ENCODE data around the gene TSPAN9.

TSPAN9 gene

GRCh38 chr12:3205742-3206519 is 128.8 kb downstream of the TSPAN9 start:
- no peak for DNase-seq (ENCODE audit: low spot score)
- no peak for TF ChIP-seq CTCF (IDR thresholded peaks at IDR 0.05; ENCODE audit: extremely low read depth, missing control alignments)

- no peak for DNase-seq (ENCODE audit: low spot score)
- no peak for TF ChIP-seq CTCF (IDR thresholded peaks at IDR 0.05; ENCODE audit: extremely low read depth, missing control alignments)
Observed at GRCh38 chr12:3206536-3207072, 129.4 kb downstream of the TSPAN9 start.

GRCh38 chr12:3207175-3207574 is 130.0 kb downstream of the TSPAN9 start:
- no peak for DNase-seq (ENCODE audit: low spot score)
- no peak for TF ChIP-seq CTCF (IDR thresholded peaks at IDR 0.05; ENCODE audit: extremely low read depth, missing control alignments)

GRCh38 chr12:3207858-3208257 is 130.7 kb downstream of the TSPAN9 start:
- TF ChIP-seq CTCF (IDR thresholded peaks at IDR 0.05; ENCODE audit: extremely low read depth, missing control alignments): peak; percentile 51
- no peak for DNase-seq (ENCODE audit: low spot score)

- no peak for DNase-seq (ENCODE audit: low spot score)
- TF ChIP-seq CTCF (IDR thresholded peaks at IDR 0.05; ENCODE audit: extremely low read depth, missing control alignments): no peak
Observed at GRCh38 chr12:3213188-3213587, 136.0 kb downstream of the TSPAN9 start.

- DNase-seq (ENCODE audit: low spot score): no peak
- no peak for TF ChIP-seq CTCF (IDR thresholded peaks at IDR 0.05; ENCODE audit: extremely low read depth, missing control alignments)
Observed at GRCh38 chr12:3213768-3214167, 136.6 kb downstream of the TSPAN9 start.

- no peak for DNase-seq (ENCODE audit: low spot score)
- no peak for TF ChIP-seq CTCF (IDR thresholded peaks at IDR 0.05; ENCODE audit: extremely low read depth, missing control alignments)
Observed at GRCh38 chr12:3214526-3215365, 137.6 kb downstream of the TSPAN9 start.

Data from GM20000 (cell line).